K562 (cell line): Measurements from ENCODE around the gene NEURL1. TPM values are rescaled to one million over a fixed set of nuclear protein-coding genes. Genes with fewer than 3 reads are reported as not detected.
A peak's percentile ranks its signal among the peaks of the same experiment; 100 is the strongest.

Experiments used
- ATAC-seq: fragments of 200-7000 bp; cut with Tn5 transposase; 3 replicates; pipeline ENCODE4 v1.9.1; 2020; ENCODE audit warnings: moderate library complexity
- BruUV-seq: library from RNA; stranded (reverse); fragments of 400-500 nt; replicated peaks from 2 replicates; lab custom pipeline; 2021; lab: Mats Ljungman, UMichigan
- CTCF ChIA-PET: fragments of 300-600 bp; formaldehyde crosslinking; extraction: SDS; loops from one replicate; lab custom pipeline; 2021; ENCODE audit warnings: low intra/inter-chr PET ratio; lab: Yijun Ruan, JAX
- POLR2A ChIA-PET: fragments of 300-600, 350-650 bp; sonication (Branson Sonifier 250); formaldehyde crosslinking; extraction: SDS; loops from one replicate; lab custom pipeline; 2021; ENCODE audit warnings: antibody characterized with exemption, inconsistent platforms; lab: Yijun Ruan, JAX
- DNase-seq, 4 experiments: peaks; one replicate each; pipeline versions ENCODE4 v3.0.0 to v3.0.0-alpha.2; 2011 to 2018; ENCODE audit warnings: low spot score in 3 of 4, mixed read lengths in 3 of 4; ENCODE audit errors: extremely low read depth in 1 of 4
- FAIRE-seq: peaks from 2 replicates; lab custom pipeline; 2011; peaks lifted over from hg19 to GRCh38; lab: Jason Lieb, UNC
- H2AFZ ChIP-seq: 2 replicates; pipeline ENCODE4 v1.6.0; 2011; ENCODE audit warnings: low read depth, low read length, control low read depth, inconsistent platforms
- H3K27ac ChIP-seq: fragments of 200-600 bp; 3 replicates; pipeline ENCODE4 v1.8.0; 2011; ENCODE audit warnings: low read depth, mild to moderate bottlenecking, control low read depth, inconsistent platforms, low read length, moderate library complexity, mixed read lengths; ENCODE audit errors: extremely low read depth
- H3K27me3 ChIP-seq, 2 experiments: fragments of 300-600 bp in 1 of 2; 2 replicates in 1 of 2; 3 replicates in 1 of 2; pipeline versions ENCODE4 v1.6.0 to v1.8.0; 2011; ENCODE audit warnings: inconsistent platforms in 2 of 2, low read length in 2 of 2, mild to moderate bottlenecking in 1 of 2, mixed read lengths in 1 of 2, moderate library complexity in 1 of 2; ENCODE audit not compliant: control insufficient read depth in 2 of 2, insufficient read depth in 2 of 2
- H3K36me3 ChIP-seq: fragments of 300-600 bp; 3 replicates; pipeline ENCODE4 v1.8.0; 2011; ENCODE audit warnings: mild to moderate bottlenecking, low read length, inconsistent platforms; ENCODE audit not compliant: control insufficient read depth, insufficient read depth
- H3K4me1 ChIP-seq, 2 experiments: fragments of 200-600 bp in 1 of 2; replicated peaks in 1 of 2; 2 replicates in 1 of 2; 3 replicates in 1 of 2; pipeline versions ENCODE4 v1.5.1 to v1.8.0; 2011; ENCODE audit warnings: inconsistent platforms in 2 of 2, low read length in 2 of 2, mild to moderate bottlenecking in 1 of 2, mixed read lengths in 1 of 2, moderate library complexity in 1 of 2; ENCODE audit not compliant: control insufficient read depth in 2 of 2, insufficient read depth in 2 of 2
- H3K4me2 ChIP-seq: 2 replicates; pipeline ENCODE4 v1.6.1; 2011; ENCODE audit warnings: low read length, control low read depth, inconsistent platforms, mixed read lengths; ENCODE audit not compliant: insufficient read depth
- H3K4me3 ChIP-seq: fragments of 200-600 bp; sonication (generic), shearing (Covaris generic); 2 replicates; pipeline ENCODE4 v1.5.1; 2016; ENCODE audit warnings: control low read depth, inconsistent platforms
- H3K79me2 ChIP-seq: fragments of 200-600 bp; 3 replicates; pipeline ENCODE4 v1.8.0; 2011; ENCODE audit warnings: low read length, inconsistent platforms; ENCODE audit not compliant: control insufficient read depth, insufficient read depth
- H3K9ac ChIP-seq, 2 experiments: 2 replicates each; pipeline versions ENCODE4 v1.6.0 to v1.6.1; 2011; ENCODE audit warnings: low read depth in 2 of 2, low read length in 2 of 2, control low read depth in 1 of 2, inconsistent platforms in 1 of 2, mild to moderate bottlenecking in 1 of 2, mixed read lengths in 1 of 2; ENCODE audit not compliant: insufficient read depth in 1 of 2
- H3K9me1 ChIP-seq: one replicate; pipeline ENCODE4 v1.6.0; 2011; ENCODE audit warnings: inconsistent platforms, mild to moderate bottlenecking, low read length, moderate library complexity; ENCODE audit not compliant: control insufficient read depth, insufficient read depth
- H3K9me3 ChIP-seq: replicated peaks from 2 replicates; pipeline ENCODE4 v1.5.1; 2011; ENCODE audit warnings: low read depth, low read length, inconsistent platforms; ENCODE audit not compliant: control insufficient read depth, insufficient read depth
- H4K20me1 ChIP-seq: replicated peaks from 2 replicates; pipeline ENCODE4 v1.6.1; 2011; ENCODE audit warnings: low read length, inconsistent platforms, mixed read lengths; ENCODE audit not compliant: control insufficient read depth, insufficient read depth
- ATF3 ChIP-seq, 2 experiments: fragments of 450-650 bp in 1 of 2; sonication (generic) in 1 of 2; formaldehyde crosslinking in 1 of 2; IDR thresholded peaks in 1 of 2; conservative IDR thresholded peaks in 1 of 2; 2 replicates each; pipeline versions ENCODE4 v1.6.1 to v1.8.1; 2016 to 2023; ENCODE audit warnings: mild to moderate bottlenecking in 2 of 2, moderate library complexity in 2 of 2, inconsistent platforms in 1 of 2, missing genetic modification reagents in 1 of 2
- FOSL1 ChIP-seq: fragments of 200-800 bp; sonication (Bioruptor generic); conservative IDR thresholded peaks from 2 replicates; pipeline ENCODE4 v1.6.1; 2016; ENCODE audit warnings: missing genetic modification characterization, missing compliant biosample characterization
- JUND ChIP-seq, 2 experiments: IDR thresholded peaks; 2 replicates in 1 of 2; 3 replicates in 1 of 2; pipeline ENCODE4 v1.6.1; 2011; ENCODE audit warnings: borderline replicate concordance in 2 of 2, low read depth in 2 of 2, low read length in 2 of 2, improper control_type of control experiment in 1 of 2, missing biosample characterization in 1 of 2, missing genetic modification characterization in 1 of 2, missing genetic modification reagents in 1 of 2
- PKNOX1 ChIP-seq: fragments of 450-650 bp; IDR thresholded peaks from 2 replicates; pipeline ENCODE4 v1.6.1; 2016
- ZFP1 ChIP-seq: fragments of 450-650 bp; formaldehyde crosslinking; IDR thresholded peaks from 2 replicates; pipeline ENCODE4 v1.4.0; 2020; ENCODE audit warnings: mild to moderate bottlenecking, mixed read lengths
- ZKSCAN8 ChIP-seq: fragments of 200-800 bp; sonication (Bioruptor generic); IDR thresholded peaks from 2 replicates; pipeline ENCODE4 v1.6.1; 2016; ENCODE audit warnings: missing genetic modification characterization, missing compliant biosample characterization
- WGBS: fragments of 100-300 bp; shearing (Covaris generic); methylation state at CpG from one replicate; pipeline ENCODE4 v1.1.6; 2016; ENCODE audit warnings: low coverage, mixed read lengths; ENCODE audit not compliant: insufficient coverage; ENCODE audit errors: missing lambda C conversion rate; 5-methylcytosine and 5-hydroxymethylcytosine counted together
- in situ Hi-C: fragments of 300-500 bp; cut with MboI; formaldehyde crosslinking; loops from 4 replicates; pipeline ENCODE4 v1.15.0; 2018; ENCODE audit warnings: inconsistent platforms, mixed read lengths
- intact Hi-C: fragments of 100-400 bp; cut with micrococcal nuclease; formaldehyde crosslinking; loops from 2 replicates; pipeline ENCODE4 v1.14.2; 2022
- polyA plus RNA-seq, 8 experiments: library from polyadenylated mRNA; depleted of rRNA in 4 of 8; stranded (reverse) in 5 of 8; unstranded in 3 of 8; fragments of >200 nt; fragmentation: Nextera tagmentation in 2 of 8; fragmentation: Illumina TruSeq in 1 of 8; extraction: Ambion mirVana in 2 of 8; extraction: Trizol in 1 of 8; gene quantifications; 2 replicates each; pipeline versions ENCODE4 v1.2.1 to v1.2.3, GENCODE V29; 2011 to 2014; ENCODE audit warnings: inconsistent platforms in 1 of 8, missing spikeins in 1 of 8
- total RNA-seq, 7 experiments: library from RNA; depleted of rRNA in 6 of 7; stranded (reverse); fragments of >200 nt in 6 of 7; fragmentation: Illumina TruSeq in 2 of 7; extraction: Trizol in 2 of 7; gene quantifications; 2 replicates each; pipeline versions ENCODE4 v1.2.1 to v1.2.3, GENCODE V29; 2011 to 2021; ENCODE audit warnings: low replicate concordance in 1 of 7

The NEURL1 gene
- total and polyA plus RNA-seq, 9 of the 15 experiments (the other 6 are each of a cell fraction or from before 2014, with no cell fraction given), result 0.01 to 0.45 (median 0.16) TPM; not detected in 5

GRCh38 chr10:103479135-103479534 lies 14.4 kb upstream of the NEURL1 start, which contains the start of gene CALHM3:
CALHM3 (minus strand) TSS chr10:103479240; CDS start chr10:103479032, 208 bp downstream.
- Histone ChIP-seq H3K36me3 (no peaks in the 10 kb centered on the region), H3K27me3 (no peaks in the 10 kb centered on the region), H3K4me3 (no peak within 1 kb of the TSS), H3K9ac (no peak within 1 kb of the TSS), H4K20me1 (no peaks in the 10 kb centered on the region), H3K27ac (no peak within 1 kb of the TSS), H3K79me2 (no peaks in the 10 kb centered on the region), H3K9me3 (no peaks in the 10 kb centered on the region), H3K4me2 (no peak within 1 kb of the TSS), H3K9me1 (no peaks in the 10 kb centered on the region)
- POLR2A ChIA-PET, result interaction anchor here (0.9 kb wide), 1 partner anchor 12 kb away, joined by 3 read pairs; no protein-coding TSS in a partner anchor
- peak in 3 of 4 experiments; percentile 16 to 60 (median 52) for DNase-seq
- intact Hi-C loops (no loop called here), in situ Hi-C loops (loop anchor here (5.0 kb wide), 1 partner anchor 67 kb away; no protein-coding TSS in a partner anchor)
- BruUV-seq, result no TSS peak
- CTCF ChIA-PET, result no interaction called here
- WGBS, result 8% methylated on average over 6 of the region's 7 CpGs
- no peak for FAIRE-seq
- TF ChIP-seq PKNOX1, result peak; percentile 65
- TF ChIP-seq ZKSCAN8 (CRISPR knock-in tag), result no peak
- peak; percentile 50; the same call in 1 of the 2 replicates for TF ChIP-seq JUND (IDR thresholded peaks at IDR 0.05; ENCODE audit: borderline replicate concordance, low read depth, low read length)
- TF ChIP-seq JUND (tag; IDR thresholded peaks at IDR 0.05; ENCODE audit: borderline replicate concordance, low read depth, low read length), result no peak
- no peak for TF ChIP-seq ZFP1 (CRISPR knock-in tag)
- peak; percentile 54 for TF ChIP-seq ATF3 (IDR thresholded peaks at IDR 0.05)
- no peak for TF ChIP-seq ATF3 (CRISPR knock-in tag; conservative IDR thresholded peaks at IDR 0.05)
- peak; percentile 38; the same call in 1 of the 2 replicates for TF ChIP-seq FOSL1 (tag)
- TF ChIP-seq, all 486 proteins: peak for 4
- ATAC-seq, result peak; percentile 56
- peaks cover 0 to 14% of the 10 kb centered on the region in 2 experiments; a peak in 2 of 5 replicates for H3K4me1 ChIP-seq
- no peak within 1 kb of the TSS for H2AFZ ChIP-seq
